GM21576 (cell line): ENCODE measurements around the gene SPRR2B.
"Not testable (repeated sequence)": the region's sequence is repeated elsewhere in the genome, so short reads cannot be mapped to it uniquely, and the experiment has no call there.

Experiments
- ATAC-seq: cut with Tn5 transposase; IDR thresholded peaks from one replicate; pipeline ENCODE4 v1.9.1; 2021; ENCODE audit warnings: mild to moderate bottlenecking, moderate library complexity; ENCODE audit not compliant: unreplicated experiment

The SPRR2B gene

GRCh38 chr1:153035211-153035610, 36.2 kb downstream of the SPRR2B start:
- ATAC-seq, result no peak

DNA sequence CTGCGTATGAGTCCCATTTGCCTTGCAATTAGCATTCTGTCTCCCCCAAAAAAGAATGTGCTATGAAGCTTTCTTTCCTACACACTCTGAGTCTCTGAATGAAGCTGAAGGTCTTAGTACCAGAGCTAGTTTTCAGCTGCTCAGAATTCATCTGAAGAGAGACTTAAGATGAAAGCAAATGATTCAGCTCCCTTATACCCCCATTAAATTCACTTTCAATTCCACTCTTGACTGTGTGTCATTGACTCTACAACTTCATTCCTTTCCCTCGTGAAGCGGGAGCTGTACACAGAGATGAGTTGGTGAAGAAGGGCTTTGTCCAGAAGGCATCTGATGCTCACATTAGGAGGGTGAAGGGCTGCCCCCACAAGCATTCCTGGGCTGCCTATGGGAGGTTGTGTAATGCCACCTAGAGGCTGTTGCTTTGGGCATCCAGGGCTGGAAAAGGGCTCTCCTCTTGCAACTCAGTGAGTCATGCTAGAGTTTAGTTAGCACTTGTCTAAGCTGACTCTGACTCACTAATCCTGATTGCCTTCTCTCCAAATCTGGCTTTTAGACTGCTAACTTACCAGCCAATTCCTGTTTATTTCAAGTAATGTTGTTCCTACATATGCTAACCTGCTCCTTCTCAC, 38.6 kb downstream of the SPRR2B start:
- no peak for ATAC-seq

GRCh38 chr1:153032073-153032472, 39.3 kb downstream of the SPRR2B start:
- ATAC-seq, result no peak

DNA sequence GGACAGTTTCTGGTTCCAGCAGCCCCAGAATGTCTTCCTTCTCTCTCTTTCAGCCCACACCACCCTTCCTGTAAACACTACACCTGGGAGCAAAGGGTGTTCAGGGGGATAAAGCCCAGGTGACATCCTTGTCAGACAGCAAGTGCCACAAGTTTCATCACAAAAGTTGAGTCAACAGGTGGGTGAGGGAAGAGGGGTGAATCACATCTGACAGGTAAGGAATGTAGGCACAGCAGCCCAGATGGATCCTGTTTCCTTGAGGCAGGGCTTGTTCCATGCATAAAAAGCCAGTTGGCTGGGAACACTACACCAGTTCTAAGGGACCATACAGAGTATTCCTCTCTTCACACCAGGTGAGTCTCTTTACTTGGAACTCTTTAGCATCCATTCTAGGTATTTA, 40.5 kb downstream of the SPRR2B start, which contains the start of gene SPRR1B:
Gene SPRR1B (plus strand): TSS at position 309 of the 400 bp plus-strand sequence. CDS start 1,143 bp downstream, outside the sequence.
- no peak for ATAC-seq

DNA sequence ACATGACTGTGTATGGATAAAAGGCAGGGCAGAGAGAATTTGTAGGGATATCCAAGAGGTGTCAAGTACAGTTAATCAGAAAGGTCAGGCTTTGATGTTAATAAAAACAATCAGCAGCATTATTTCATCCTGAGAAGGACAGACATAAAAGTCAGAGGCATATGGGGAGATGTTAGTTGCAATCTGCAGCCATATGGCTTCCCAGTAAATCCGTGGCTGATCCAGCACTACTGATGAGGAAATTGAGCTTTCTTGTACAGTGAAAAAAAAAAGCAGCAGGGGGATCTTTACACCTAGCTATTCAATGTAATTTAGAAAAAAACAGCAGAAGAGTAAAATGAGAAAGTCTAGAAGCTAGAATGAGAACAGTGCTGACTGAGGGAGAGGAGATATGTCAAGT, 42.6 kb downstream of the SPRR2B start:
- ATAC-seq, result no peak

GRCh38 chr1:153025797-153026196, 45.6 kb downstream of the SPRR2B start:
- ATAC-seq, result no peak

GRCh38 chr1:153024413-153024812, 47.0 kb downstream of the SPRR2B start:
- no peak for ATAC-seq

DNA sequence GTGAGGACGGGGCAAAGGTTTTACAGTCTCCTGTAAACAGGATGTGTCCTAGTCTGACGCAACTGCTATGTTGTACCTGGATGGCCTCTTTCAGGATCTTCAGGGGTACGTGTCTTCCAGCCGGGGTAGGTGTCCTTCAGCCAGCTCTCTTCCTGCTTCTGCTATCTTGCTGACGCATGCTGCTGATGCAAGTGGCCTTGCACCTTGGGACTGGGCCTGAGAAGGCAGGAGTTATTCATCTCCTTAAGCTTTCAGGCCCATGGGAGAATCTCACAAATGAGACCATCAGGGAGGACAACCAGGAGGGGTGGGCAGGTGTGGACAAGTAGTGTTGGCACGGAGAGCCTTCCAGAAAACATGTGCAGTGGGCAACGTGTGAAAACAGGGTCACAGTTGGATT, 48.3 kb downstream of the SPRR2B start:
- ATAC-seq, result no peak

DNA sequence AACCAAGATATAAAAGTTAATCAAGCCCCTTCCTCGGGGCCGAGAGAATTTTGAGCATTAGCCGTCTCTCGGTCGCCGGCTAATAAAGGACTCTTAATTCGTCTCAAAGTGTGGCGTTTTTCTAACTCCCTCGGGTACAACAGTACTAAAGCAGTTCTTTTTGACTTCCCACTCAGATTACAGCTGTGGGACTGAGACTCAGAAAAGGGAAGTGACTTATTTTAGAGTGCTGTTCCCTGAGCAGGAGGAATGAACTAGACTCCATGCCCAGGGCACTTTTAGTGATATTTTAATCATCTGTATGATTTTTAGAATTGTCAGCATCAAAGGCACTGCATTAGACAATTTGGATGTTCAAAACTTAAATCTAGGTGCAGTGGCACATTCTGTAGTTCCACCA, 49.1 kb downstream of the SPRR2B start:
- ATAC-seq, result not testable (repeated sequence)

GRCh38 chr1:153021829-153022228, 49.6 kb downstream of the SPRR2B start:
- not testable (repeated sequence) for ATAC-seq
